Psoas muscle (tissue), 8 donors: ENCODE data around the gene SLC22A9. TPM values are rescaled to one million over a fixed set of nuclear protein-coding genes. Genes with fewer than 3 reads are reported as not detected.

Experiments
- ATAC-seq, 4 donors: fragments of 200-7000 bp; cut with Tn5 transposase; one replicate each; pipeline ENCODE4 v1.9.1; 2020; ENCODE audit warnings: moderate library complexity in 3 of 4, mild to moderate bottlenecking in 2 of 4
- DNase-seq, 2 donors: peaks; one replicate each; pipeline ENCODE4 v3.0.0-alpha.2; 2020
- H3K27ac ChIP-seq: fragments of 200-600 bp; one replicate; pipeline ENCODE4 v1.8.0; 2022
- H3K27me3 ChIP-seq, 3 donors: fragments of 200-600 bp in 1 of 3; one replicate each; pipeline versions ENCODE4 v1.6.1 to v1.8.0; 2013 to 2022; ENCODE audit warnings: low read length in 2 of 3, mild to moderate bottlenecking in 2 of 3, moderate library complexity in 1 of 3; ENCODE audit not compliant: insufficient read depth in 3 of 3
- H3K36me3 ChIP-seq, 2 donors: fragments of 200-600 bp in 1 of 2; one replicate each; pipeline versions ENCODE4 v1.6.1 to v1.8.0; 2013 to 2022; ENCODE audit warnings: low read depth in 1 of 2, mild to moderate bottlenecking in 1 of 2, moderate library complexity in 1 of 2; ENCODE audit not compliant: insufficient read depth in 1 of 2
- H3K4me1 ChIP-seq: fragments of 200-600 bp; one replicate; pipeline ENCODE4 v1.8.0; 2022
- H3K4me3 ChIP-seq: fragments of 200-600 bp; one replicate; pipeline ENCODE4 v1.8.0; 2022; ENCODE audit warnings: mild to moderate bottlenecking
- H3K9me3 ChIP-seq: fragments of 200-600 bp; one replicate; pipeline ENCODE4 v1.8.0; 2022
- CTCF ChIP-seq: fragments of 200-600 bp; IDR thresholded peaks from one replicate; pipeline ENCODE4 v1.8.0; 2022; ENCODE audit warnings: antibody characterized with exemption
- WGBS, 3 donors: extraction: QIAGEN DNeasy Blood & Tissue Kit; methylation state at CpG; one replicate each; pipeline versions ENCODE4 v1.1.6 to v1.1.7; 2013; 5-methylcytosine and 5-hydroxymethylcytosine counted together
- intact Hi-C, 2 donors: fragments of 100-400 bp; cut with DNase I; formaldehyde crosslinking; loops; one replicate each; pipeline versions ENCODE4 v1.11.0 to v1.14.2; 2022
- polyA plus RNA-seq, 3 donors: library from polyadenylated mRNA; stranded (reverse); fragments of 200-250 nt; gene quantifications; one replicate each; pipeline ENCODE4 v1.2.3, GENCODE V29; 2013
- total RNA-seq, 4 donors: library from RNA; stranded (reverse); fragmentation: NEBNext Ultra II Directional in 2 of 4; extraction: Animal tissue kit (Norgen Biotek cat#: 25700) in 2 of 4; gene quantifications; one replicate each; pipeline versions ENCODE4 v1.2.1 to v1.2.4, GENCODE V29; 2021 to 2023
- donor health status: healthy with polysubstance abuse.
- donor health status: DM: no; HTN: no; CAD: no; lungs with moderate emphysema.
- donor health status: Bipolar disorder and iron deficiency.
- donor health status: healthy.
- donor health status: DM: yes; HTN: yes; CAD: no.
- donor health status: DM: no; HTN: no; CAD: no.
- donor health status: DM: no; HTN: no; CAD: no.
- donor health status: DM: yes; HTN: yes; CAD: no.

The SLC22A9 gene
- total and polyA plus RNA-seq, 7 donors = not detected

- no peaks in the 10 kb centered on the region for H3K4me1 ChIP-seq
- H3K4me3 ChIP-seq = no peak overlapping the region
- H3K9me3 ChIP-seq = peaks cover 4% of the 10 kb centered on the region
- intact Hi-C loops = no loop called here
- WGBS, 3 donors = 73 to 79% (median 73%) methylated on average over 2 of the region's 2 CpGs
- no peak for DNase-seq
- H3K27ac ChIP-seq = no peak overlapping the region
- no peak for TF ChIP-seq CTCF
- no peaks in the 10 kb centered on the region for H3K36me3 ChIP-seq
- H3K27me3 ChIP-seq = peaks cover 0 to 2% (median 1%) of the 10 kb centered on the region in 3 donors
- ATAC-seq = no peak
Measured at GRCh38 chr11:63444160-63444559, 74.6 kb downstream of the SLC22A9 start.

- H3K27ac ChIP-seq = no peak overlapping the region
- 72 to 82% (median 79%) methylated on average over 2 of the region's 2 CpGs for WGBS, 3 donors
- H3K36me3 ChIP-seq = no peaks in the 10 kb centered on the region
- H3K27me3 ChIP-seq = peaks cover 0 to 2% (median 2%) of the 10 kb centered on the region in 3 donors
- peaks cover 4% of the 10 kb centered on the region for H3K9me3 ChIP-seq
- intact Hi-C loops = no loop called here
- H3K4me3 ChIP-seq = no peak overlapping the region
- TF ChIP-seq CTCF = no peak
- DNase-seq (no peak), ATAC-seq (no peak)
- H3K4me1 ChIP-seq = no peaks in the 10 kb centered on the region
Measured at GRCh38 chr11:63445118-63445517, 75.5 kb downstream of the SLC22A9 start.

GRCh38 chr11:63445720-63446119 lies 76.1 kb downstream of the SLC22A9 start:
- Histone ChIP-seq H3K27ac (no peak overlapping the region), H3K9me3 (peaks cover 4% of the 10 kb centered on the region), H3K36me3 (no peaks in the 10 kb centered on the region), H3K4me1 (no peaks in the 10 kb centered on the region), H3K4me3 (no peak overlapping the region), H3K27me3 (peaks cover 0 to 2% (median 2%) of the 10 kb centered on the region in 3 donors)
- TF ChIP-seq CTCF = no peak
- intact Hi-C loops = loop anchor here in 1 of 2 donors (1.0 kb wide), 1 partner anchor 45 kb away; no protein-coding TSS in a partner anchor
- DNase-seq = no peak
- ATAC-seq = no peak

- peaks cover 0 to 2% (median 0%) of the 10 kb centered on the region in 3 donors for H3K27me3 ChIP-seq
- DNase-seq (no peak), ATAC-seq (no peak)
- intact Hi-C loops = no loop called here
- no peak overlapping the region for H3K4me3 ChIP-seq
- H3K27ac ChIP-seq = no peak overlapping the region
- no peaks in the 10 kb centered on the region for H3K4me1 ChIP-seq
- no peaks in the 10 kb centered on the region for H3K36me3 ChIP-seq
- H3K9me3 ChIP-seq = no peaks in the 10 kb centered on the region
- no peak for TF ChIP-seq CTCF
- WGBS, 3 donors = 35 to 41% (median 37%) methylated on average over 1 of the region's 1 CpG
Measured at GRCh38 chr11:63448646-63449045, 79.1 kb downstream of the SLC22A9 start.

GRCh38 chr11:63459586-63459985 lies 90.0 kb downstream of the SLC22A9 start:
- intact Hi-C loops = no loop called here
- no peak for TF ChIP-seq CTCF
- Histone ChIP-seq H3K9me3 (no peaks in the 10 kb centered on the region), H3K27ac (no peak overlapping the region), H3K36me3 (no peaks in the 10 kb centered on the region), H3K4me1 (no peaks in the 10 kb centered on the region), H3K27me3 (no peaks in the 10 kb centered on the region), H3K4me3 (no peak overlapping the region)
- no peak for ATAC-seq
- 44 to 59% (median 47%) methylated on average over 6 of the region's 6 CpGs for WGBS, 3 donors
- no peak for DNase-seq
